Stimulated activated effector memory CD8-positive, alpha-beta T cell treated with anti-CD3 and anti-CD28 coated beads, Interleukin-12 subunit alpha, Interleukin-12 subunit beta, amount 100 ng/mL, for 72 hours (primary cell): ENCODE results near the gene LILRB3.
A peak's percentile ranks its signal among the peaks of the same experiment; 100 is the strongest.
"Not testable (repeated sequence)": the region's sequence is repeated elsewhere in the genome, so short reads cannot be mapped to it uniquely, and the experiment has no call there.

Experiments used
- ATAC-seq: fragments of 150-1000 bp; cut with Tn5 transposase; 2 replicates; pipeline ENCODE4 v1.10.0; 2021
- DNase-seq, 2 donors: peaks; one replicate each; pipeline ENCODE4 v3.0.0; 2021 to 2022; ENCODE audit warnings: low spot score in 2 of 2
- H3K27ac Mint-ChIP-seq: one replicate; pipeline ENCODE4 v1.8.0; 2022; ENCODE audit warnings: mild to moderate bottlenecking, mixed read lengths
- H3K36me3 Mint-ChIP-seq: one replicate; pipeline ENCODE4 v1.8.0; 2022; ENCODE audit warnings: mild to moderate bottlenecking, mixed read lengths
- H3K4me1 Mint-ChIP-seq: one replicate; pipeline ENCODE4 v1.8.0; 2022; ENCODE audit warnings: mixed read lengths
- H3K4me3 Mint-ChIP-seq: one replicate; pipeline ENCODE4 v1.8.0; 2022; ENCODE audit warnings: mild to moderate bottlenecking, mixed read lengths
- H3K9me3 Mint-ChIP-seq: one replicate; pipeline ENCODE4 v1.8.0; 2022; ENCODE audit warnings: mixed read lengths

The LILRB3 gene

DNA sequence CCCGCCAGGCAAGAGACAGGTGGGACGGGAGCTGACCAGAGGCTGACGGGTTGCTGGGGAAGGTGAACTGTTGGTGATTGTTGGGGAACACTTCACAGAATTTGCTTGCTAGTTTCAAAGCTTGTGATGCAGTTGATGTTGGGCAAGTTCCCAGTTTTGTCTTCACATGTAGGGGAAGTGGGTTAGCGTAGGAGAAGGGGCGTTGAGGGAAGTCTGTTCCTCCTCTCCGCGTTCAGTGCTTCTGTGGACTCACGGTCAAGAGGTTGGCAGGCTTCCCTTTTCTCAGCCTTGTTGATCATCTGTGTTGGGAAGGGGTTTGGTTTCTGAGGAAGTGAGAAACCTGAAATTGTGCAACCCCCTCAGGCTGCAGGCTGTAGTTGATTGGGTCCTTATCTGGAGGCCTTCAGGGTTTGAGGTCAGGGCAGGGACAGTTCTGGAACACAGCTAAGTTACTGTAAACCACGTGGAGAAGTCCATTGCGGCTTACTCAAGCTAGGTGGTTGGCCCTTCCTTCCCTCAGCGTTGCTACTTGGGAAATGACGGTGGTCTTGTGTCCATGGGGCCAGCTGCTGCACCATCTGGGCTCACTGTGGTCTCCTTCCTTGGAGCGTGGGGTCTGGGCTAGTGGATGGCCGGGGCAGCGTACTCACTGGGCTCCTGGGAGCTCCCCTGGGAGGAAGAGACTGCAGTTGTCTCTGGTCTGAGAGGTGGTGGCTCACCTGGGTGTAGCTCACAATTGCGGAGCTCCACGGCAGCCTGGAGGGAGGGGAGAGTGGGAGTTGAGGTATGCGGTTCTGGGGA lies 14.6 kb downstream of the LILRB3 start:
- Mint-ChIP-seq H3K9me3 (no peaks in the 10 kb centered on the region), H3K27ac (peak overlapping the region; percentile 90), H3K4me3 (peak overlapping the region; percentile 88), H3K4me1 (peaks cover 83% of the 10 kb centered on the region), H3K36me3 (peaks cover 97% of the 10 kb centered on the region)
- peak in 1 of 2 donors; percentile 63 for DNase-seq
- ATAC-seq, result no peak

DNA sequence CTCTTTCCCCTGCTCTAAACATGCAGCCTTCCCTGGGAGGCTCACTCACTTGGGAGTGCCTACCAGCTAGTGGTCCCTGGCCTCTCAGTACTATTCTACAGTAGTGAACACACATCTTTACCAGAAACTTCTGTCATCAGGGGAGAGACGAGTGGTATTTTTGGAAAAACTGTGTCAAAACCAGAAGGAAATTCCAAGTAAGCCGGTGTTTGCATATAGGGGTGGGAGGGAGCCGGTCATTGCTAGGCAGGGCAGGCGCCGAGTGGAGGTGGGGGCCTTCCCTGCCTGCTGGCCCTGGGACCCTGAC lies 15.2 kb downstream of the LILRB3 start:
- ATAC-seq, result no peak

DNA sequence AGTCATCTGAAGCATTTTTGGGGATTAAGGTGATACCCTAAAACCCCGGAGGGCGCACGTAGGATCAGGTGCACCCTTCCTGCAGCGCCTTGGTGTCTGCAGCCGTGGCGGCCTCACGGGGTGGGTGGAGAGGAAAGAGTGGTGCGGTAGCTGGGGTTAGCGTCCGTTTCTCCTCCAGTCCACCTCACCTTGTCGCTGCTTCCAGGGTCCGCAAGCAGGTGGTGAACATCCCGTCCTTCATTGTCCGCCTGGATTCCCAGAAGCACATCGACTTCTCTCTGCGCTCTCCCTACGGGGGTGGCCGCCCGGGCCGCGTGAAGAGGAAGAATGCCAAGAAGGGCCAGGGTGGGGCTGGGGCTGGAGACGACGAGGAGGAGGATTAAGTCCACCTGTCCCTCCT lies 15.6 kb downstream of the LILRB3 start:
- not testable (repeated sequence) for ATAC-seq, H3K9me3 Mint-ChIP-seq, DNase-seq
- Mint-ChIP-seq H3K4me1 (peaks cover 93% of the 10 kb centered on the region), H3K27ac (peak overlapping the region; percentile 90), H3K36me3 (peaks cover 97% of the 10 kb centered on the region), H3K4me3 (peak overlapping the region; percentile 88)

More for the DNA sequence above, 15.2 kb downstream of the LILRB3 start:
- peaks cover 89% of the 10 kb centered on the region for H3K4me1 Mint-ChIP-seq
- peaks cover 97% of the 10 kb centered on the region for H3K36me3 Mint-ChIP-seq
- no peaks in the 10 kb centered on the region for H3K9me3 Mint-ChIP-seq
- H3K27ac Mint-ChIP-seq, result peak overlapping the region; percentile 90
- peak overlapping the region; percentile 88 for H3K4me3 Mint-ChIP-seq
- DNase-seq, result no peak

GRCh38 chr19:54206831-54207177 lies 16.0 kb downstream of the LILRB3 start:
- Mint-ChIP-seq H3K27ac (peak overlapping the region; percentile 90), H3K4me1 (peaks cover 97% of the 10 kb centered on the region), H3K36me3 (peaks cover 97% of the 10 kb centered on the region), H3K4me3 (peak overlapping the region; percentile 88), H3K9me3 (no peaks in the 10 kb centered on the region)
- no peak for ATAC-seq
- DNase-seq, result no peak

DNA sequence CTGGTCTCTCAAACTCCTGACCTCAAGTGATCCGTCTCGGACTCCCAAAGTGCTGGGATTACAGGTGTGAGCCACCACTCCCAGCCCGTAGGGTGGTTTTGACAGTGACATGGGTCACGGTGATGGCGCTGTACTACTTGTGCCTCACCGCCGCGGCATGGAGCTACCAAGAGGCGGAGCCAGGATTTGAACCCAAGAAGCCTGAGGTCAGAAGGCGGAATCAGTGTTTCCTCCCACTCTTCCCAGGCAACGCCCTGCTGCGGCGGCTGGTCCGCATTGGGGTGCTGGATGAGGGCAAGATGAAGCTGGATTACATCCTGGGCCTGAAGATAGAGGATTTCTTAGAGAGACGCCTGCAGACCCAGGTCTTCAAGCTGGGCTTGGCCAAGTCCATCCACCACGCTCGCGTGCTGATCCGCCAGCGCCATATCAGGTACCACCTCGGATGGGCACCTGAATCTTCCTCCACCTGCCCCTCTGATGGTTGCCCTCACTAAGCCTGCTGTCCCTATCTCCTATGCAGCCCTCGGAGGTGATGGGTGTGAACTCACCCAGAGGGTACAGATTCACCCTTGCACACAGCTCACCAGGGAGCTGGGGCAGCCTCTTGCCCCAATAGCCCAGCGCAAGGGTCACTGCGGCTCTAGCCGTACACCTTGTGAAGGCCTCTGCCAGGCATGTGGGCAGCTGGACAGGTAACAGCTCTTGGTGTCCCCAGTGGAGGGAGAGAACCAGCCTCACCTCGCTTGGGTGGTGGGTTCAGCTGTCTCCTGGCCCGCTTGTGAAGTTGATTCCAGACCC lies 16.6 kb downstream of the LILRB3 start:
- ATAC-seq (no peak), DNase-seq (no peak)
- peak overlapping the region; percentile 90 for H3K27ac Mint-ChIP-seq
- peak overlapping the region; percentile 88 for H3K4me3 Mint-ChIP-seq
- H3K36me3 Mint-ChIP-seq, result peaks cover 98% of the 10 kb centered on the region
- H3K9me3 Mint-ChIP-seq, result no peaks in the 10 kb centered on the region
- peaks cover 95% of the 10 kb centered on the region for H3K4me1 Mint-ChIP-seq

DNA sequence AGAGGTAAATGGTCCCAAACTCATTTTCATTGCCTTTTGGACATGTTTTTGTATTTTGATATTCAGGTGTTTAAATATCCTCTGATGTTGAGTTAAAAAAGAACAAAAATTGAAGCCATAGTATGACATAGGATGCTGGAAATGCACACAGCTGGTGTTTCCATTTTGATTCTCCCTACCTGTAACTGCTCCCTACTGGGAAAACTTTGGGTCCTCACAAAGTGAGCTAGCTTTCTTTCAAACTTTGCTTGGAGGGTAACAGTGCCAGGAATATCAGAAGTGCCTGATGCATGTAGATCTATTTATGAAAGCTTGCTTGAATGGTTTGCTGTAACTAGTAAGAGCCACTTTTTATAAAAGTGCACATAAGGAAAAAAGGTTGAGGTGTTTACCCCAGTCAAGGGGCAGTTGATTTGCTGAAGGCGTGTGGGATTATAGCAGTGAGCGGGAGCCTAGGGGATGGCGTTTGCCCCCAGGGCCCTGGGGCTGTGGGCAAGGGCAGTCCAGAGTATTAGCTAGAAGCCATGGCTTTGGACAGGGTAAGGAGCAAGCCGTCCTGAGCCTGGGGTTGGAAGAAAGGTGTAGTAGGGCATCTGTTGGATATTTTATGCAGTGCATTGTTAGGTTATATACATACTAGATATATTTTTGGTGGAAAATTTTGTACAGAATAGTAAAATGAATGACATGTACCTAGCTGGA lies 17.9 kb downstream of the LILRB3 start:
- peak overlapping the region; percentile 99 for H3K27ac Mint-ChIP-seq
- DNase-seq, result no peak
- H3K4me3 Mint-ChIP-seq, result peak overlapping the region; percentile 88
- peaks cover 98% of the 10 kb centered on the region for H3K36me3 Mint-ChIP-seq
- ATAC-seq, result no peak
- no peaks in the 10 kb centered on the region for H3K9me3 Mint-ChIP-seq
- H3K4me1 Mint-ChIP-seq, result peaks cover 91% of the 10 kb centered on the region

- no peak for ATAC-seq
- Mint-ChIP-seq H3K36me3 (peaks cover 81% of the 10 kb centered on the region), H3K4me1 (peaks cover 79% of the 10 kb centered on the region), H3K27ac (peak overlapping the region; percentile 99), H3K9me3 (no peaks in the 10 kb centered on the region), H3K4me3 (peak overlapping the region; percentile 88)
- no peak for DNase-seq
These were observed 19.6 kb downstream of the LILRB3 start for GRCh38 chr19:54203151-54203611.

GRCh38 chr19:54201980-54202379 lies 20.8 kb downstream of the LILRB3 start:
- peaks cover 69% of the 10 kb centered on the region for H3K36me3 Mint-ChIP-seq
- peak overlapping the region; percentile 88 for H3K4me3 Mint-ChIP-seq
- DNase-seq (no peak), ATAC-seq (no peak)
- peak overlapping the region; percentile 99 for H3K27ac Mint-ChIP-seq
- peaks cover 67% of the 10 kb centered on the region for H3K4me1 Mint-ChIP-seq
- H3K9me3 Mint-ChIP-seq, result no peaks in the 10 kb centered on the region

DNA sequence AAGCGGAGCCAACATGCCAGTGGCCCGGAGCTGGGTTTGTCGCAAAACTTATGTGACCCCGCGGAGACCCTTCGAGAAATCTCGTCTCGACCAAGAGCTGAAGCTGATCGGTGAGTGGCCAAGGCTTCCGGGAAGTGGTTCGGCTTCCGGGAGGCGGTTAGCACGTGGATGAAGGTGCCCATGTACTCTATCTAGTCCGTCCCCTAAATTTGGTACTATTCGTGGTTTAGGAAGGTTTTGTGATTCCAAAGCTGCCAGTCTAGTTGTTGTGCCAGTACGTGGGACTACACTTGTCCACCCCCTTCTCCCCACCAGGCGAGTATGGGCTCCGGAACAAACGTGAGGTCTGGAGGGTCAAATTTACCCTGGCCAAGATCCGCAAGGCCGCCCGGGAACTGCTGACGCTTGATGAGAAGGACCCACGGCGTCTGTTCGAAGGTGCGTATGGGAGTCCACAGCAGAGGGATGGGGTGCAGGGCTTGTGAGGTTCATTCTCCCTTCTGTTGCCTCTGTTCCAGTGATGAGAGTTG lies 21.6 kb downstream of the LILRB3 start:
- peak overlapping the region; percentile 88 for H3K4me3 Mint-ChIP-seq
- ATAC-seq (no peak), DNase-seq (no peak)
- peaks cover 63% of the 10 kb centered on the region for H3K36me3 Mint-ChIP-seq
- H3K4me1 Mint-ChIP-seq, result peaks cover 60% of the 10 kb centered on the region
- no peaks in the 10 kb centered on the region for H3K9me3 Mint-ChIP-seq
- H3K27ac Mint-ChIP-seq, result peak overlapping the region; percentile 99

DNA sequence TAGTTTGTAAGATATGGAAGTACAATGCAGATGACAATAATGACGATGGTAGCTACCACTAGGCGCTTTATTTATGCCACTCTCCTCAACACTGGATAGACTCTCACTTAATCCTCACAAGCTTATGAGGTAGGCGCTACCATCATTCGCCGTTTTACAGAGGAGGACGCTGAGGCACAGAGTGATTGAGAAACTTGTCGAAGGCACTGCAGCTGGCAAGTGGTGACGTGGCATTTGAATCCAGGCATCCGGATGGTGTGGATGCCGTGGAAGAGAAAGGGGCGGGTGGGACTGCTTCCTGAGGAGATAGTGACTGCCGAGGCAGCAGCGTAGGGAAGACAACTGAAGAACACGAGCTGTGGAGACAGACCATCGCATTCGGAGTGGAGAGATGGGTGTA lies 23.4 kb downstream of the LILRB3 start:
- DNase-seq (no peak), ATAC-seq (no peak)
- H3K4me3 Mint-ChIP-seq, result peak overlapping the region; percentile 88
- peak overlapping the region; percentile 99 for H3K27ac Mint-ChIP-seq
- peaks cover 42% of the 10 kb centered on the region for H3K4me1 Mint-ChIP-seq
- H3K36me3 Mint-ChIP-seq, result peaks cover 63% of the 10 kb centered on the region
- H3K9me3 Mint-ChIP-seq, result no peaks in the 10 kb centered on the region

DNA sequence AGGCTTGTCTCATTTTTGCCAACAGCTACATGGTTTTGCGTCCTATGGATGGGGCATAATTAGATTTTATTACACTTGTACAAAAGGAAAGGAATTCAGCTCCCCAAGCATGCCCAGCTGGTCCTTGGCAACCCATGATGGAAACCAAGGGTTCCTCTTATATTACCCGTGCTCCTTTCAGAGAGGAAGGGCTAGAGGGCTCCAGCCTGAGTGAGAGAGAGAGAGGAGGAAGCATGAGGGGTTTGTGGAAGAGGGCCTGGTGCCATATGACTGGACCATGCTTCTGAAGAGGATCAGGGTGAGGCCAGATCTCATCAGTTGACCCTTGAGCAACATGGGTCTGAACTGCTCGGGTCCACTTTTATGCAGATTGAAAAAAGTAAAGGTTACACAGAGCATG lies 25.7 kb downstream of the LILRB3 start:
- H3K36me3 Mint-ChIP-seq, result peaks cover 61% of the 10 kb centered on the region
- DNase-seq (no peak), ATAC-seq (no peak)
- no peak overlapping the region for H3K27ac Mint-ChIP-seq
- peaks cover 31% of the 10 kb centered on the region for H3K4me1 Mint-ChIP-seq
- no peaks in the 10 kb centered on the region for H3K9me3 Mint-ChIP-seq
- H3K4me3 Mint-ChIP-seq, result no peak overlapping the region

DNA sequence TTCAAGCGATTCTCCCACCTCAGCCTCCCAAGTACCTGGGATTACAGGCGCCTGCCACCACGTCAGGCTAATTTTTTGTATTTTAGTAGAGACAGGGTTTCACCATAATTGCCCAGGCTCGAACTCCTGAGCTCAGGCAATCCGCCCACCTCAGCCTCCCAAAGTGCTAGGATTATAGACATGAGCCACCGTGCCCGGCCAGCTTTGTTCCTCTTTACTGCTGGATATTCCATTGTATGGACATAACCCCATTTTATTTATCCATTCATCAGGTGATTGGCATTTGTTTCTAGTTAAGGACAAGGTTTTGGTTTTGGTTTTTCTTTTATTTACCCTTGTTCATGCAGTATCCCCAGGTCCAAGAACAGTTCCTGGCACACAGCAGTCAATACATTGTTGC lies 26.3 kb downstream of the LILRB3 start:
- Mint-ChIP-seq H3K4me1 (peaks cover 34% of the 10 kb centered on the region), H3K9me3 (no peaks in the 10 kb centered on the region), H3K27ac (no peak overlapping the region), H3K4me3 (no peak overlapping the region), H3K36me3 (peaks cover 59% of the 10 kb centered on the region)
- ATAC-seq (no peak), DNase-seq (no peak)

GRCh38 chr19:54194463-54194862 lies 28.3 kb downstream of the LILRB3 start:
- not testable (repeated sequence) for H3K4me3 Mint-ChIP-seq, H3K27ac Mint-ChIP-seq, H3K9me3 Mint-ChIP-seq, DNase-seq, ATAC-seq
- Mint-ChIP-seq H3K36me3 (peaks cover 64% of the 10 kb centered on the region), H3K4me1 (peaks cover 24% of the 10 kb centered on the region)

DNA sequence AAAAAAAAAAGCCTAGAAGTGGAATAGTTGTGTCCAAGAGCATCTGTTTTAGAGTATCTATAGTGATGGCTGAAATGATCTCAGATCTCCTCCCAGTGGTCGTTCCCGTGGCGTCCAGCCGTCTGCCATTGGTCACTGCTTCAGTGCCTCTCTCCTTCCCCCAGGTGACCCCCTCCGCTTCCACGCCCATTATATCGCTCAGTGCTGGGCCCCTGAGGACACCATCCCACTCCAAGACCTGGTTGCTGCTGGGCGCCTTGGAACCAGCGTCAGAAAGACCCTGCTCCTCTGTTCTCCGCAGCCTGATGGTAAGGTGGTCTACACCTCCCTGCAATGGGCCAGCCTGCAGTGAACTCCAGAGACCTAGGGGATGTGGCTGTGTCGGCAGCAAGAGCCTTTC lies 29.8 kb downstream of the LILRB3 start:
- no peak for DNase-seq
- peak overlapping the region; percentile 95 for H3K4me3 Mint-ChIP-seq
- ATAC-seq, result no peak
- H3K36me3 Mint-ChIP-seq, result peaks cover 68% of the 10 kb centered on the region
- no peaks in the 10 kb centered on the region for H3K9me3 Mint-ChIP-seq
- H3K4me1 Mint-ChIP-seq, result peaks cover 27% of the 10 kb centered on the region
- no peak overlapping the region for H3K27ac Mint-ChIP-seq

- peak overlapping the region; percentile 99 for H3K27ac Mint-ChIP-seq
- ATAC-seq, result no peak
- H3K9me3 Mint-ChIP-seq, result no peaks in the 10 kb centered on the region
These were observed 30.9 kb downstream of the LILRB3 start for GRCh38 chr19:54191811-54192453.

More at GRCh38 chr19:54191811-54192453, 30.9 kb downstream of the LILRB3 start:
- H3K4me1 Mint-ChIP-seq, result peaks cover 38% of the 10 kb centered on the region
- peak overlapping the region; percentile 95 for H3K4me3 Mint-ChIP-seq
- peaks cover 77% of the 10 kb centered on the region for H3K36me3 Mint-ChIP-seq
- DNase-seq, result no peak
